ENCODE measurements around the gene ANKRD17. TPM values are rescaled to one million over a fixed set of nuclear protein-coding genes. Genes with fewer than 3 reads are reported as not detected.

ANKRD17 gene
- total RNA-seq, 1 experiment from 2014 or later: 66.8 TPM

DNA sequence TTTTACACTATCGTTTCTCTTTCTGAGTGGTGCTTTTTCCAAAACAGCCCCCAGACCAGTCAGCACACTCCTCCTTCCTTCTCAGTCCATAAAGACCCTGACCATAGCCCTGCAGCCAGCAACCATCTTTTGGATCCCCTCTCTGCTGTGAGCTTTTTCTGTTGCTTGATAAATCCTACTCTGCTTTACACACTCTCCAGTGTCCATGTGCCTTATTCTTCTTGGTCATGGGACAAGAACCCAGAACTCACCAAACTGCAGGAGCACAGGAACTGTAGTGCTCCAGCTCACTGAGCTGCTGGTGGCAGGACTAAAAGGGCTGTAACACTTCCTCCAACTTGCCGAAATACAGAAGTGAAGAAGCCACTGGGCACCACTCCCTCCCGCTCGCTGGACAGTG, 221.5 kb downstream of the ANKRD17 start:
- no peaks in the 10 kb centered on the region for H3K27me3 Mint-ChIP-seq (ENCODE audit: insufficient read depth, unreplicated experiment)
- no peak for DNase-seq
- H3K27me3 ChIP-seq (replicated peaks; ENCODE audit: control insufficient read depth, insufficient read depth, low read length): no peaks in the 10 kb centered on the region
- TF ChIP-seq, protein P1, sequence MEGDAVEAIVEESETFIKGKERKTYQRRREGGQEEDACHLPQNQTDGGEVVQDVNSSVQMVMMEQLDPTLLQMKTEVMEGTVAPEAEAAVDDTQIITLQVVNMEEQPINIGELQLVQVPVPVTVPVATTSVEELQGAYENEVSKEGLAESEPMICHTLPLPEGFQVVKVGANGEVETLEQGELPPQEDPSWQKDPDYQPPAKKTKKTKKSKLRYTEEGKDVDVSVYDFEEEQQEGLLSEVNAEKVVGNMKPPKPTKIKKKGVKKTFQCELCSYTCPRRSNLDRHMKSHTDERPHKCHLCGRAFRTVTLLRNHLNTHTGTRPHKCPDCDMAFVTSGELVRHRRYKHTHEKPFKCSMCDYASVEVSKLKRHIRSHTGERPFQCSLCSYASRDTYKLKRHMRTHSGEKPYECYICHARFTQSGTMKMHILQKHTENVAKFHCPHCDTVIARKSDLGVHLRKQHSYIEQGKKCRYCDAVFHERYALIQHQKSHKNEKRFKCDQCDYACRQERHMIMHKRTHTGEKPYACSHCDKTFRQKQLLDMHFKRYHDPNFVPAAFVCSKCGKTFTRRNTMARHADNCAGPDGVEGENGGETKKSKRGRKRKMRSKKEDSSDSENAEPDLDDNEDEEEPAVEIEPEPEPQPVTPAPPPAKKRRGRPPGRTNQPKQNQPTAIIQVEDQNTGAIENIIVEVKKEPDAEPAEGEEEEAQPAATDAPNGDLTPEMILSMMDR (IDR thresholded peaks at IDR 0.05; ENCODE audit: insufficient read depth in 1 of 2, low read depth in 1 of 2, low read length in 1 of 2, severe bottlenecking in 1 of 2, unreplicated experiment in 1 of 2): no peak
- intact Hi-C loops (cut with micrococcal nuclease; ENCODE audit: unreplicated experiment): no loop called here
- ChIA-PET POLR2A (no interaction called here), CTCF (no interaction called here)
- H3K27ac Mint-ChIP-seq (ENCODE audit: unreplicated experiment): no peak overlapping the region
- no peaks in the 10 kb centered on the region for H3K36me3 Mint-ChIP-seq (ENCODE audit: insufficient read depth, unreplicated experiment)
- H3K4me1 ChIP-seq: no peaks in the 10 kb centered on the region
- H3K9me3 Mint-ChIP-seq (ENCODE audit: unreplicated experiment): peaks cover 17% of the 10 kb centered on the region
- no peak overlapping the region for H3K4me3 Mint-ChIP-seq (ENCODE audit: unreplicated experiment)
- H3K36me3 ChIP-seq (ENCODE audit: control insufficient read depth, insufficient read depth, low read length): no peaks in the 10 kb centered on the region
- no peaks in the 10 kb centered on the region for H3K4me1 Mint-ChIP-seq (ENCODE audit: low read depth, unreplicated experiment)
- BruUV-seq (replicated peaks): no TSS peak
- peaks cover 11% of the 10 kb centered on the region; the same call in 1 of the 2 replicates for H3K9me3 ChIP-seq
- H3K4me3 ChIP-seq (ENCODE audit: low read depth, low read length): no peak overlapping the region

DNA sequence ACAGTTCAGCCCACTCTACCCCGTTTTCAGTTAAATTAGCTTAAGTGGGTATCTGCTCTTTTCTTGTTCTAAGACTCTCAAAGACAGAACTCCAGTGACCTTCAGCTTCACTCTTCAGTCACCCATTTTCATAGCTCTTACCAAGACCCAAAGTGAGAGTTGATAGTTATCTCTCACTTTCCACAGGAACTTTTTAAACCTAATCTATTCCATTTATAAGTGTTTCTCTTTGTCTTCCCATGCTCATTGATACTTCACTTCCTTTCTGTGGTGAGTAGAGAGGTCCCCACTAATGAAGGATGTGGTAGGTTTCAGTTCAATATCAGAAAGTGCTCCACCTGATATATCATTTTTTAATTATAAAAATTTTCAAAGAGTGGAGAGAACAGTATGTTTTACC, 222.5 kb downstream of the ANKRD17 start:
- Mint-ChIP-seq H3K4me3 (ENCODE audit: unreplicated experiment) (no peak overlapping the region), H3K27me3 (ENCODE audit: insufficient read depth, unreplicated experiment) (no peaks in the 10 kb centered on the region), H3K4me1 (ENCODE audit: low read depth, unreplicated experiment) (no peaks in the 10 kb centered on the region), H3K27ac (ENCODE audit: unreplicated experiment) (no peak overlapping the region), H3K9me3 (ENCODE audit: unreplicated experiment) (peaks cover 17% of the 10 kb centered on the region), H3K36me3 (ENCODE audit: insufficient read depth, unreplicated experiment) (no peaks in the 10 kb centered on the region)
- no peaks in the 10 kb centered on the region for H3K27me3 ChIP-seq (replicated peaks; ENCODE audit: control insufficient read depth, insufficient read depth, low read length)
- H3K4me3 ChIP-seq (ENCODE audit: low read depth, low read length): no peak overlapping the region
- ChIA-PET POLR2A (no interaction called here), CTCF (no interaction called here)
- no TSS peak for BruUV-seq (replicated peaks)
- TF ChIP-seq, protein P1 (IDR thresholded peaks at IDR 0.05; ENCODE audit: insufficient read depth in 1 of 2, low read depth in 1 of 2, low read length in 1 of 2, severe bottlenecking in 1 of 2, unreplicated experiment in 1 of 2): no peak
- H3K4me1 ChIP-seq: no peaks in the 10 kb centered on the region
- no peak for DNase-seq
- peaks cover 11% of the 10 kb centered on the region; the same call in 1 of the 2 replicates for H3K9me3 ChIP-seq
- H3K36me3 ChIP-seq (ENCODE audit: control insufficient read depth, insufficient read depth, low read length): no peaks in the 10 kb centered on the region
- intact Hi-C loops (cut with micrococcal nuclease; ENCODE audit: unreplicated experiment): no loop called here

DNA sequence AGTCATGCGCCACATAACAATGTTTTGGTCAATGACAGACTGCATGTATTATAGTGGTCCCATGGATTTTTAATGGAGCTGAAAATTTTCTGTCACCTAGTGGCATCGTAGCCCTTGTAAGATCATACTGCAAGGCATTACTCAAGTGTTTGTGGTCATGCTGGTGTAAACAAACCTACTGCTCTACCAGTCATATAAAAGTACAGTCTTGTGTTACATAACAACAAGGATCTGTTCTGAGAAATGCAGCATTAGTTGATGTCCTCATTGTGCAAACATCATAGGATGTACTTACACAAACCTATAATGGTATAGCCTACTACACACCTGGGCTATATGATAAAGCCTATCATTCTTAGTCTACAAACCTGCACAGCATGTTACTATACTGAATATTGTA, 223.7 kb downstream of the ANKRD17 start:
- Mint-ChIP-seq H3K4me1 (ENCODE audit: low read depth, unreplicated experiment) (no peaks in the 10 kb centered on the region), H3K27me3 (ENCODE audit: insufficient read depth, unreplicated experiment) (no peaks in the 10 kb centered on the region), H3K27ac (ENCODE audit: unreplicated experiment) (no peak overlapping the region), H3K9me3 (ENCODE audit: unreplicated experiment) (peaks cover 17% of the 10 kb centered on the region), H3K4me3 (ENCODE audit: unreplicated experiment) (no peak overlapping the region), H3K36me3 (ENCODE audit: insufficient read depth, unreplicated experiment) (no peaks in the 10 kb centered on the region)
- POLR2A ChIA-PET: no interaction called here
- DNase-seq: no peak
- no TSS peak for BruUV-seq (replicated peaks)
- Histone ChIP-seq H3K9me3 (peaks cover 11% of the 10 kb centered on the region; the same call in 1 of the 2 replicates), H3K4me1 (no peaks in the 10 kb centered on the region), H3K27me3 (replicated peaks; ENCODE audit: control insufficient read depth, insufficient read depth, low read length) (no peaks in the 10 kb centered on the region), H3K36me3 (ENCODE audit: control insufficient read depth, insufficient read depth, low read length) (no peaks in the 10 kb centered on the region), H3K4me3 (ENCODE audit: low read depth, low read length) (no peak overlapping the region)
- CTCF ChIA-PET: no interaction called here
- TF ChIP-seq, protein P1 (IDR thresholded peaks at IDR 0.05; ENCODE audit: insufficient read depth in 1 of 2, low read depth in 1 of 2, low read length in 1 of 2, severe bottlenecking in 1 of 2, unreplicated experiment in 1 of 2): no peak
- intact Hi-C loops (cut with micrococcal nuclease; ENCODE audit: unreplicated experiment): no loop called here

Data from Caco-2 (cell line).